Measurements from ENCODE around the gene SGMS1. TPM values are rescaled to one million over a fixed set of nuclear protein-coding genes. Genes with fewer than 3 reads are reported as not detected.

SGMS1 gene
- polyA plus RNA-seq, 2 of the 4 experiments (the other 2 are of a cell fraction), result 22.7 to 28.2 TPM

DNA sequence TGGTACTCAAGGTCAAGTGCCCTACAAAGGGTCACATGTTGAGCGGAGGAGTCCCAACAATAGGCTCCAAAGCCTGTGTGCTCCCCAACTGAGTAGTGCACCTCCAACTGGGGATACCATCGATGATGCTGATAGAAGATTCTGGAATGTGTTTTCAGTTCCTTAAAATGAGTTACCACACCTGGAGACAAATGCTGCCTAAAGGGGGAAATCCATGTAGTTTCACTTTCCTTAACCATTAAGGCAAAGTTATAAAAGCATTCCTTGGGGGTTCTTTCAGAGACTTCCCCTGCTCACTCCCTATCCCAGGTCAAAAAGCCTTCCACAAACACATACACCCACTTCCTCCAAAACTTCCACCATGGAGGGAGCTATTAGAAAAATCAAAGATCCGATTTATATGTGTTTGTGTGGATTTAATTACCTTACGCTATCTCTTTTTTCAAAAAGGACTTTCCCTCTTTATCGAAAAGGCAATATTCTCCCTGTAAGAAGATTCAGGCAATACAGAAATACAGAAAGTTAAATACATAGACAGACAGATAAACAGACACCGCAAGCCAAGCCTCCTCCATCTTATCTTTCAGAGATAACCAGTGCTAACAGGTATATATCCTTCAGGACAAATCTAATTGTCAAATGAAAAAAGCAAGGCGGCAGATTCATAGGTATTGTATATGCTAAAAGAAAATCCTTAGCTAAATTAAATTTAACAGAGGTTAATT, 236.6 kb downstream of the SGMS1 start:
- no peak for TF ChIP-seq HEYL (CRISPR knock-in tag; IDR thresholded peaks at IDR 0.05)
- no peak for TF ChIP-seq FOSL2 (IDR thresholded peaks at IDR 0.05)
- no peak for TF ChIP-seq FOSL2 (CRISPR knock-in tag; IDR thresholded peaks at IDR 0.05)
- no peak for TF ChIP-seq EHF (CRISPR knock-in tag; IDR thresholded peaks at IDR 0.05)
- no peak for TF ChIP-seq ZC3H11A (IDR thresholded peaks at IDR 0.05)
- TF ChIP-seq HES2 (IDR thresholded peaks at IDR 0.05), result no peak
- TF ChIP-seq CBX2 (IDR thresholded peaks at IDR 0.05; ENCODE audit: borderline replicate concordance, low read depth), result no peak
- ChIA-PET CTCF (interaction anchor here (2.2 kb wide), 1 partner anchor 29 kb away, joined by 6 read pairs; no protein-coding TSS in a partner anchor), POLR2A (interaction anchor here (0.7 kb wide), 1 partner anchor 26 kb away, joined by 3 read pairs; no protein-coding TSS in a partner anchor)
- FAIRE-seq (no peak), ATAC-seq (no peak), DNase-seq (ENCODE audit: low read depth in 1 of 2, low spot score in 1 of 2) (no peak)
- Histone ChIP-seq H3K4me1 (peaks cover 37% of the 10 kb centered on the region), H3K27ac (no peak overlapping the region), H3K4me2 (no peak overlapping the region), H3K4me3 (no peak overlapping the region), H3K9me3 (no peaks in the 10 kb centered on the region)
- 95% methylated on average over 7 of the region's 7 CpGs for WGBS (ENCODE audit: missing lambda C conversion rate)

DNA sequence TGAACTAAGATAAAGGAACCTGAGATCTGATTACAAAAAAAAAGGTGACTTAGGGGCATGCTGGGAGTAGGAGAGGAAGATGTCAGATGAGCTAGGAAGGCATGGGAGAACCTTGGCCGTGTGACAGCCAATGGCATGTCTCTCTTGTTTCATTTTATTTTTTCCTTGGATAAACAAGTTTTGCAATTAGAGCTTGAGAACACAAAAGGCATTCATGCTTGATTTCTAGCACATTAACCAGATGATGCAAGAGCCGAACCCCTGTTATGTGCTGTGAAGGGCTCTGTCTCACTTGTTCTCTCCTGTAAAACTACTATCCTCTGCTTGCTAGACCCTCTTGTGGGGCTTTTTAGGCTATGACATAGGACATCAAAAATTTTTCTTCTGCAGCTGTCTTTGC, 238.1 kb downstream of the SGMS1 start:
- POLR2A ChIA-PET, result no interaction called here
- CTCF ChIA-PET, result interaction anchor here (1.0 kb wide), 1 partner anchor 25 kb away, joined by 3 read pairs; no protein-coding TSS in a partner anchor
- Histone ChIP-seq H3K27ac (no peak overlapping the region), H3K9me3 (no peaks in the 10 kb centered on the region), H3K4me2 (no peak overlapping the region), H3K4me1 (peaks cover 31% of the 10 kb centered on the region; the same call in 2 of the 3 replicates), H3K4me3 (no peak overlapping the region)
- no peak for TF ChIP-seq BHLHE40 (IDR thresholded peaks at IDR 0.05; ENCODE audit: low read depth, low read length)
- TF ChIP-seq FOSB (CRISPR knock-in tag; IDR thresholded peaks at IDR 0.05), result no peak
- no peak for ATAC-seq
- 92% methylated on average over 2 of the region's 2 CpGs for WGBS (ENCODE audit: missing lambda C conversion rate)
- no peak for FAIRE-seq
- no peak for DNase-seq (ENCODE audit: low read depth in 1 of 2, low spot score in 1 of 2)

DNA sequence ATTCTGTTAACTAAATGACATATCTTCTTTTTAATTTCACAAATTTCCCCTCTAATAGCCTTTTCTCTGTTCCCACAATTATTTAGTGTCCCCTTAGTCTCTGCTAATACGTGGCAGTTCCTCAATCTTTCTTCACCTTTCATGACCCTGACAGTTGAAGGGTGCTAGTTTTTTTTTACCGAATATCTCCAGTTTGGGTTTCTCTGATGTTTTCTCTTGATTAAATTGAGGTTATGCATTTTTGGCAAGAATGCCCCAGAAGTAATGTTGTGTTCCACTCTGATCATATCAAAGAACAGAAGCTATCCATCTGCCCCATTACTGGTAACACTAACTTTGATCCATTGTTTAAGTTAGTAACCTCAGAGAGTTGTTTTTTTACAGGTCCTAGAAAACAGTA, 238.9 kb downstream of the SGMS1 start:
- ChIA-PET POLR2A (no interaction called here), CTCF (interaction anchor here (1.0 kb wide), 1 partner anchor 36 kb away, joined by 3 read pairs; no protein-coding TSS in a partner anchor)
- Histone ChIP-seq H3K4me1 (peaks cover 23% of the 10 kb centered on the region; the same call in 2 of the 3 replicates), H3K4me3 (no peak overlapping the region), H3K9me3 (no peaks in the 10 kb centered on the region), H3K27ac (no peak overlapping the region), H3K4me2 (no peak overlapping the region)
- ATAC-seq, result no peak
- DNase-seq (ENCODE audit: low read depth in 1 of 2, low spot score in 1 of 2), result no peak
- WGBS (ENCODE audit: missing lambda C conversion rate), result 95% methylated on average over 2 of the region's 2 CpGs
- FAIRE-seq, result no peak
- TF ChIP-seq ZSCAN20 (CRISPR knock-in tag; IDR thresholded peaks at IDR 0.05) (no peak), EHF (CRISPR knock-in tag; IDR thresholded peaks at IDR 0.05) (no peak), CBX8 (IDR thresholded peaks at IDR 0.05) (no peak), MYC (IDR thresholded peaks at IDR 0.05; ENCODE audit: borderline replicate concordance, low read length) (no peak), HDAC2 (IDR thresholded peaks at IDR 0.05) (no peak), NR3C1 (IDR thresholded peaks at IDR 0.05) (no peak), FOSB (CRISPR knock-in tag; IDR thresholded peaks at IDR 0.05) (no peak), EP300 (IDR thresholded peaks at IDR 0.05) (no peak), KDM5A (IDR thresholded peaks at IDR 0.05) (no peak), PBX3 (IDR thresholded peaks at IDR 0.05) (no peak), CBX2 (IDR thresholded peaks at IDR 0.05; ENCODE audit: borderline replicate concordance, low read depth) (no peak), KDM1A (IDR thresholded peaks at IDR 0.05; ENCODE audit: low read depth) (no peak), NFE2L2 (conservative IDR thresholded peaks at IDR 0.05; ENCODE audit: low read length) (no peak), GATA3 (IDR thresholded peaks at IDR 0.05; ENCODE audit: borderline replicate concordance) (no peak)
- TF ChIP-seq, protein P1, sequence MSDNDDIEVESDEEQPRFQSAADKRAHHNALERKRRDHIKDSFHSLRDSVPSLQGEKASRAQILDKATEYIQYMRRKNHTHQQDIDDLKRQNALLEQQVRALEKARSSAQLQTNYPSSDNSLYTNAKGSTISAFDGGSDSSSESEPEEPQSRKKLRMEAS (IDR thresholded peaks at IDR 0.05), result no peak
- TF ChIP-seq, protein P2, sequence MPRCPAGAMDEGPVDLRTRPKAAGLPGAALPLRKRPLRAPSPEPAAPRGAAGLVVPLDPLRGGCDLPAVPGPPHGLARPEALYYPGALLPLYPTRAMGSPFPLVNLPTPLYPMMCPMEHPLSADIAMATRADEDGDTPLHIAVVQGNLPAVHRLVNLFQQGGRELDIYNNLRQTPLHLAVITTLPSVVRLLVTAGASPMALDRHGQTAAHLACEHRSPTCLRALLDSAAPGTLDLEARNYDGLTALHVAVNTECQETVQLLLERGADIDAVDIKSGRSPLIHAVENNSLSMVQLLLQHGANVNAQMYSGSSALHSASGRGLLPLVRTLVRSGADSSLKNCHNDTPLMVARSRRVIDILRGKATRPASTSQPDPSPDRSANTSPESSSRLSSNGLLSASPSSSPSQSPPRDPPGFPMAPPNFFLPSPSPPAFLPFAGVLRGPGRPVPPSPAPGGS (IDR thresholded peaks at IDR 0.05), result no peak
- TF ChIP-seq, protein P3, sequence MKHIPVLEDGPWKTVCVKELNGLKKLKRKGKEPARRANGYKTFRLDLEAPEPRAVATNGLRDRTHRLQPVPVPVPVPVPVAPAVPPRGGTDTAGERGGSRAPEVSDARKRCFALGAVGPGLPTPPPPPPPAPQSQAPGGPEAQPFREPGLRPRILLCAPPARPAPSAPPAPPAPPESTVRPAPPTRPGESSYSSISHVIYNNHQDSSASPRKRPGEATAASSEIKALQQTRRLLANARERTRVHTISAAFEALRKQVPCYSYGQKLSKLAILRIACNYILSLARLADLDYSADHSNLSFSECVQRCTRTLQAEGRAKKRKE (CRISPR knock-in tag; IDR thresholded peaks at IDR 0.05; ENCODE audit: low read depth), result no peak
- TF ChIP-seq, protein P4, sequence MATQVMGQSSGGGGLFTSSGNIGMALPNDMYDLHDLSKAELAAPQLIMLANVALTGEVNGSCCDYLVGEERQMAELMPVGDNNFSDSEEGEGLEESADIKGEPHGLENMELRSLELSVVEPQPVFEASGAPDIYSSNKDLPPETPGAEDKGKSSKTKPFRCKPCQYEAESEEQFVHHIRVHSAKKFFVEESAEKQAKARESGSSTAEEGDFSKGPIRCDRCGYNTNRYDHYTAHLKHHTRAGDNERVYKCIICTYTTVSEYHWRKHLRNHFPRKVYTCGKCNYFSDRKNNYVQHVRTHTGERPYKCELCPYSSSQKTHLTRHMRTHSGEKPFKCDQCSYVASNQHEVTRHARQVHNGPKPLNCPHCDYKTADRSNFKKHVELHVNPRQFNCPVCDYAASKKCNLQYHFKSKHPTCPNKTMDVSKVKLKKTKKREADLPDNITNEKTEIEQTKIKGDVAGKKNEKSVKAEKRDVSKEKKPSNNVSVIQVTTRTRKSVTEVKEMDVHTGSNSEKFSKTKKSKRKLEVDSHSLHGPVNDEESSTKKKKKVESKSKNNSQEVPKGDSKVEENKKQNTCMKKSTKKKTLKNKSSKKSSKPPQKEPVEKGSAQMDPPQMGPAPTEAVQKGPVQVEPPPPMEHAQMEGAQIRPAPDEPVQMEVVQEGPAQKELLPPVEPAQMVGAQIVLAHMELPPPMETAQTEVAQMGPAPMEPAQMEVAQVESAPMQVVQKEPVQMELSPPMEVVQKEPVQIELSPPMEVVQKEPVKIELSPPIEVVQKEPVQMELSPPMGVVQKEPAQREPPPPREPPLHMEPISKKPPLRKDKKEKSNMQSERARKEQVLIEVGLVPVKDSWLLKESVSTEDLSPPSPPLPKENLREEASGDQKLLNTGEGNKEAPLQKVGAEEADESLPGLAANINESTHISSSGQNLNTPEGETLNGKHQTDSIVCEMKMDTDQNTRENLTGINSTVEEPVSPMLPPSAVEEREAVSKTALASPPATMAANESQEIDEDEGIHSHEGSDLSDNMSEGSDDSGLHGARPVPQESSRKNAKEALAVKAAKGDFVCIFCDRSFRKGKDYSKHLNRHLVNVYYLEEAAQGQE (IDR thresholded peaks at IDR 0.05), result no peak

Measured in A549 (cell line).